Measurements from ENCODE around the gene MRPL3. TPM values are rescaled to one million over a fixed set of nuclear protein-coding genes. Genes with fewer than 3 reads are reported as not detected.

Gene MRPL3
- total RNA-seq, 2 donors from 2014 or later: 110 to 119 TPM

GRCh38 chr3:131535131-131535530, 32.4 kb upstream of the MRPL3 start:
- Histone ChIP-seq H3K9me3 (ENCODE audit: control insufficient read depth, low read length) (peaks cover 6% of the 10 kb centered on the region), H3K36me3 (ENCODE audit: control insufficient read depth, insufficient read depth, low read length) (no peaks in the 10 kb centered on the region), H3K4me3 (ENCODE audit: low read length) (no peak overlapping the region), H3K4me1 (ENCODE audit: control insufficient read depth, insufficient read depth, low read length) (peaks cover 5% of the 10 kb centered on the region), H3K27ac (ENCODE audit: low read depth, low read length) (no peak overlapping the region), H3K9ac (ENCODE audit: extremely low read depth, low read length, poor library complexity, severe bottlenecking) (no peak overlapping the region), H3K27me3 (ENCODE audit: control insufficient read depth, insufficient read depth, low read length, poor library complexity, severe bottlenecking) (no peaks in the 10 kb centered on the region)
- Mint-ChIP-seq H3K36me3 (ENCODE audit: low read depth) (no peaks in the 10 kb centered on the region), H3K4me3 (no peak overlapping the region), H3K9me3 (peaks cover 4% of the 10 kb centered on the region), H3K4me1 (peaks cover 28% of the 10 kb centered on the region), H3K27me3 (ENCODE audit: insufficient read depth) (no peaks in the 10 kb centered on the region), H3K27ac (no peak overlapping the region)
- TF ChIP-seq, protein P1, sequence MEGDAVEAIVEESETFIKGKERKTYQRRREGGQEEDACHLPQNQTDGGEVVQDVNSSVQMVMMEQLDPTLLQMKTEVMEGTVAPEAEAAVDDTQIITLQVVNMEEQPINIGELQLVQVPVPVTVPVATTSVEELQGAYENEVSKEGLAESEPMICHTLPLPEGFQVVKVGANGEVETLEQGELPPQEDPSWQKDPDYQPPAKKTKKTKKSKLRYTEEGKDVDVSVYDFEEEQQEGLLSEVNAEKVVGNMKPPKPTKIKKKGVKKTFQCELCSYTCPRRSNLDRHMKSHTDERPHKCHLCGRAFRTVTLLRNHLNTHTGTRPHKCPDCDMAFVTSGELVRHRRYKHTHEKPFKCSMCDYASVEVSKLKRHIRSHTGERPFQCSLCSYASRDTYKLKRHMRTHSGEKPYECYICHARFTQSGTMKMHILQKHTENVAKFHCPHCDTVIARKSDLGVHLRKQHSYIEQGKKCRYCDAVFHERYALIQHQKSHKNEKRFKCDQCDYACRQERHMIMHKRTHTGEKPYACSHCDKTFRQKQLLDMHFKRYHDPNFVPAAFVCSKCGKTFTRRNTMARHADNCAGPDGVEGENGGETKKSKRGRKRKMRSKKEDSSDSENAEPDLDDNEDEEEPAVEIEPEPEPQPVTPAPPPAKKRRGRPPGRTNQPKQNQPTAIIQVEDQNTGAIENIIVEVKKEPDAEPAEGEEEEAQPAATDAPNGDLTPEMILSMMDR (conservative IDR thresholded peaks at IDR 0.05): no peak
- WGBS, 2 experiments (ENCODE audit: insufficient coverage in 1 of 2, insufficient read length in 1 of 2): 90 to 95% methylated on average over 1 to 3 of the region's 3 CpGs
- DNase-seq: no peak

- no peaks in the 10 kb centered on the region for H3K27me3 Mint-ChIP-seq (ENCODE audit: insufficient read depth)
- no peak overlapping the region for H3K27ac ChIP-seq (ENCODE audit: low read depth, low read length)
- peaks cover 5% of the 10 kb centered on the region for H3K4me1 ChIP-seq (ENCODE audit: control insufficient read depth, insufficient read depth, low read length)
- no peak overlapping the region for H3K27ac Mint-ChIP-seq
- peaks cover 46% of the 10 kb centered on the region for H3K4me1 Mint-ChIP-seq
- H3K36me3 ChIP-seq (ENCODE audit: control insufficient read depth, insufficient read depth, low read length): no peaks in the 10 kb centered on the region
- no peak for DNase-seq
- TF ChIP-seq, protein P1 (conservative IDR thresholded peaks at IDR 0.05): no peak
- no peak overlapping the region for H3K9ac ChIP-seq (ENCODE audit: extremely low read depth, low read length, poor library complexity, severe bottlenecking)
- H3K36me3 Mint-ChIP-seq (ENCODE audit: low read depth): no peaks in the 10 kb centered on the region
- H3K4me3 ChIP-seq (ENCODE audit: low read length): no peak overlapping the region
- no peak overlapping the region for H3K4me3 Mint-ChIP-seq
- H3K27me3 ChIP-seq (ENCODE audit: control insufficient read depth, insufficient read depth, low read length, poor library complexity, severe bottlenecking): no peaks in the 10 kb centered on the region
- peaks cover 6% of the 10 kb centered on the region for H3K9me3 ChIP-seq (ENCODE audit: control insufficient read depth, low read length)
- peaks cover 3% of the 10 kb centered on the region for H3K9me3 Mint-ChIP-seq
Observed at GRCh38 chr3:131532645-131533044, 29.9 kb upstream of the MRPL3 start.

DNA sequence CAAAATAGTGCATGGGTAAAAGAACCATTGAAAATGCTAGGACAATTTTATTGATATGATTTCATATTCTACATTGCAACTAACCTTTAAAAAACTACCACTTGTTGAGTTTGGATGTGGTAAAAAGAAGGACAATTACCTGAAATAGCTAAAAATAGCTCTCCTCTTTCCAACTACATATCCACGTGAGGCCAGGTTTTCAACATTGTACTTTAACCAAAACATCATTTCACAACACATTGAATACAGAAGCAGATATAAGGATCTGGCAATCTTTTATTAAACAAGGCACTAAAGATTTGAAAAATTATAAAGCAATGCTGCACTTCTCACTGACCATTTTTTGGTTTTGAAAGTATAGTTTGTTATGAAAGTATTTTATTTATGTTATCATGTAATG, 28.1 kb upstream of the MRPL3 start:
- WGBS, 2 experiments (ENCODE audit: insufficient coverage in 1 of 2, insufficient read length in 1 of 2): 81 to 100% methylated on average over 1 of the region's 1 CpG
- no peaks in the 10 kb centered on the region for H3K36me3 Mint-ChIP-seq (ENCODE audit: low read depth)
- no peak overlapping the region for H3K27ac Mint-ChIP-seq
- Histone ChIP-seq H3K36me3 (ENCODE audit: control insufficient read depth, insufficient read depth, low read length) (no peaks in the 10 kb centered on the region), H3K9me3 (ENCODE audit: control insufficient read depth, low read length) (peaks cover 6% of the 10 kb centered on the region), H3K27me3 (ENCODE audit: control insufficient read depth, insufficient read depth, low read length, poor library complexity, severe bottlenecking) (no peaks in the 10 kb centered on the region), H3K4me3 (ENCODE audit: low read length) (no peak overlapping the region), H3K4me1 (ENCODE audit: control insufficient read depth, insufficient read depth, low read length) (peaks cover 5% of the 10 kb centered on the region), H3K27ac (ENCODE audit: low read depth, low read length) (no peak overlapping the region), H3K9ac (ENCODE audit: extremely low read depth, low read length, poor library complexity, severe bottlenecking) (no peak overlapping the region)
- H3K9me3 Mint-ChIP-seq: peaks cover 3% of the 10 kb centered on the region
- peaks cover 47% of the 10 kb centered on the region for H3K4me1 Mint-ChIP-seq
- no peak overlapping the region for H3K4me3 Mint-ChIP-seq
- no peak for DNase-seq
- no peaks in the 10 kb centered on the region for H3K27me3 Mint-ChIP-seq (ENCODE audit: insufficient read depth)
- TF ChIP-seq, protein P1 (conservative IDR thresholded peaks at IDR 0.05): no peak

Data from endodermal cell (in vitro differentiated cells).